GM10847 (cell line): ENCODE results near the gene GPC6.

Experiments
- POLR2A ChIP-seq: IDR thresholded peaks from 2 replicates; pipeline ENCODE4 v1.6.1; 2011; ENCODE audit not compliant: insufficient read length; ENCODE audit errors: extremely low read depth

GPC6 gene

DNA sequence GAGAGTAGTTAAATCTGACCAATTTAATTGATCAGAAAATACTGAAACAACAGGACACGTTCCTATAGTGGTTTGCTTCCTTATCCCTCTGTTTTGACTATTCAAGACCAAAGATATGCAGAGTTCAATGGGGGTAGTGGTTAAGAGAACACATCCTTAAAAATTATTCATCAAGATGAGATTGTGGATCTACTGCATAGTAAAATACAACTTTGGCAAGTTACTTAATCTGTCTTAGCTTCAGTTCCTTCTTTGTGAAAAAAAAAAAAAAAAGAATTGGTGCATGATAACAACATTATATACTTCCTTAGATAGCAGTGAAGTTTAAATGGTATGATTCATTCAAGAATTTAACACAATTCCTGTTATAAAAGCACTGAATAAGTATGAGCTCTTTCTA is 700.8 kb downstream of the GPC6 start:
- no peak for TF ChIP-seq POLR2A

DNA sequence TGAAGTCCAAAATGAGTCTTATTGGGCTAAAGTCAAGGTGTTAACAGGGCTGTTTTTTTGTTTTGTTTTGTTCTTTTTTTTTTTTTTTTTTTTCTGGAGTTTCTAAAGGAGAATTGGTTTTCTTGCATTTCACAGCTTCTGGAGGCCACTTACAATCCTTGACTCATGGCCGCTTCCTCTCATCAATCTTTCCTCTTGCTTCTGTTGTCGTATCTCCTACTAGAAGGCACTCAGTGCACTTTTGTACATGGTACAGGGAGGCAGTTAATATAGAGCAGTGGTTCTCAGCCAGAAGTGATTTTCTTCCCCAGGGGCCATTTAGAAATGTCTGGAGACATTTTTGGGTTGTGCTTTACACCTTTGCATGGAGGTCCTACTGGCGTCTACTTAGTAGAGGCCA is 706.3 kb downstream of the GPC6 start:
- no peak for TF ChIP-seq POLR2A

DNA sequence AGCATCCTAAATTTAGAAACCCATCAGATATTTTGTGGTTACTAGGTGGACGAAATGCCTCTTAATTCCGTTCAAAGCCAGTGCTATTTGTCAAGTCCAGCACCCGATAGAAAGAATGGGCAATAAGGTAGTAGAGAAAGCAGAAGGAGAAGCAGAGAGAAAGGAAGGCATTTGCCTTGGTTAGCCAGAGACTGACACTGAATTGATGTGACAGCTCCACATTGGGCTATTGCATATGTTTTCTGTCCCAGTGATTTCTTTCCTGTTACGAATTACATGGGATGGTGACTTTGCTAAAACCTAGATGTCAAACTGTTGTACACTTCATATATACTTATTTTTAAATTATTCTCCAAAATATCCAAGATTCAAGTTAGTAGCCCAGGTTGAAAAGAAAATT is 710.3 kb downstream of the GPC6 start:
- TF ChIP-seq POLR2A, result no peak

DNA sequence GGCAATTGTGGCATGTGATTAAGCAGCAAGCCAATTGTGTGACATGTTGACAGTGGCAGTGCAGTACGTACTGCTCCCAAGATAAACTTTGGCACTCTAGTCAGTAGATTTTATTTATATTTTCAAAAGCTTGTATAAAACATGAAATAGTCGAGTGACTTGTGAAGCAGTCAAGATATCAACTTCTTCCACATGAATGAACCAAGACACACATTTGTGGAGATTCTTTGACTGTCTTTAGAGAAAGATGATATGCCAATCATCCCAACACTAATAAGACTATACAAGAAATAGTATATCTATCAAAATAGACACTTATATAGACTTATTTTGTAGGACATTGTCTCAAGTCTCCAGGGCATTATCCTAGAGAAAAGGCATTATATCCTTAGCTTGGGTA is 714.8 kb downstream of the GPC6 start:
- TF ChIP-seq POLR2A, result no peak

DNA sequence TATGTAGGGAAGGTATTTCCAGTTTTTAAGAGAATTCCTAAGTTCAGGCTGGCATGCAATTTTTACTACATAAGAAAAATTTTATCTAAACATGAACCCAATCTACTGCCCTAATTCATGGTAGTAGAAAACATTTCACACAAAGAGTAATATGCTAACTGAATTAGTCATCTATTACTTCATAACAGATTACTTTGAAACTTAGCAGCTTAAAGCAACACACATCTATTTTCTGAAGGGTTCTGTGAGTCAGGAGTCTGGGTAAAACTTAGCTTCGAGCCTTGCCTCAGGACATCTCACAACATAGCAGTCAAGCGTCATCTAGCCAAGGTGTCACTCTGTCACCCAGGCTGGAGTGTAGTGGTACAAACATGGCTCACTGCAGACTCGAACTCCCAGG is 715.4 kb downstream of the GPC6 start:
- TF ChIP-seq POLR2A, result no peak

- TF ChIP-seq POLR2A, result no peak
Measured at GRCh38 chr13:93945621-93946020, 719.0 kb downstream of the GPC6 start.

DNA sequence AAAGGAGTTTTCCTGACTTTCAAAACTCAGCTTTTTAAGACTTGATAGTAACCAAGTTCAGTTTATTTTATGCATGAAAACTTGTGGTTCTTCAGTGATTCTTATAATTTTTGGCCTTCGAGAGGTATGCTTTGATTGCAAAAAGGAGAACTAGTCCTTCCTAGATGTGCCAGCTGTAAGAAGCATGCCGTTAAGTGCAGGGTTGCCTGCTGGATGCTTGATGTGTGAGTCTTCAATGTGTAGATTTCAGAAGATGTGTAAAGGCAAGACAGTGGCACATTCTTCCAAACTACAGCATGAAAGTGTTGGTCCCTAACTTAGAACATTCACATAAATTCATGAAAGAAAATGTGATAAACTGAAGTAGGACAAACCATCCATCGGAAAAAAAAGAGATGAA is 720.4 kb downstream of the GPC6 start:
- TF ChIP-seq POLR2A, result no peak

DNA sequence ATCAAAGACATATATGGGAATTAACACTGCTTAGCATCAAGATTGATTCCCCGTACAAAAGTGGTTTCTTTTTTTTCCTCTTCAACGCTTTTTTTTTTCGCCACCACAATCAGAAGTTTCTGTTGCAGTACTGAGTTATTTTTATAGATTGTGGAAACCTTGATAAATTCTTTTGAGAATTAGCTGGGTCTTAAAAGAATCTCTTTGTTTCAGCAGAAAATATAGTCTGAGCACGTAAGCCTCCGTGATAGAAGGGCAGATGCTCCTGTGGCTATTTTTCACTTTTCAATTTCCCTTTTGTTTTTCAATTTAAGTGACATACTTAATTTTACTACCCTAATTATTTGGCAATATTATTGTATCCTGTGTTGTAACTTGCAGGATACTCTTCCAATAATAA is 721.0 kb downstream of the GPC6 start:
- TF ChIP-seq POLR2A, result no peak

DNA sequence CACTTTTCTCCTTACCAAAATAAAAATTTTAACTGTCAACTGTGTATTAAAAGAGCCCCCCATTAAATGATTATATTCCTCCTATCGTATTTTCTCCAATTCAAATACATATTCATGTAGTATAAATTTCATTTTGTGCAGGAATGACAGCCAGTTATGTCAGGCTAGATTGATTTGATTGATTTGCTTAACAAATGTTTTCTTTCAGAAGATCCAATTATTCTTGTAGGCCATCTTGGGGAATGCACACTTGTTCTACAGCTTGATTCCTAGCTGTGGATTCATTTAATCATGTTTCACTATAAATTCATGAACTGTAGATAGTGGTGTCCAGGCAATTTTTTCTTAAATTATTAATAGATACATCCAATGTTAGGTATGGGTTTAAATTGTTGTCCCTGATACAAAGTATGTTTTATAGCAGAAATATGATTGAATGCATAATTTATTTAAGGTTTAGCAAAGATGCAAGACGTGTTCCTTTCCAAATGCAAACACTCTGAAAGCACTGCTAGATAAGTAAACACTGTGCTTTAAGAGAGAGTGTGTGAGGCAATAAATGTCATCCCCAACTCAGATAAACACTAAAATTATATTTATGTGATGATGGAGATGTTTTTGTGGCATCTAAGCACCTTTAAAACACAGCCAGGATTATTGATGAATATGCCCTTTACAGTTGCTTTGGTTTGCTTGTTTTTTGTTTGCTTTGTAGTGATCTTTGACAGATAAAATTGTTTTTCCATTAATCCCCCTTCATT is 721.7 kb downstream of the GPC6 start:
- no peak for TF ChIP-seq POLR2A

DNA sequence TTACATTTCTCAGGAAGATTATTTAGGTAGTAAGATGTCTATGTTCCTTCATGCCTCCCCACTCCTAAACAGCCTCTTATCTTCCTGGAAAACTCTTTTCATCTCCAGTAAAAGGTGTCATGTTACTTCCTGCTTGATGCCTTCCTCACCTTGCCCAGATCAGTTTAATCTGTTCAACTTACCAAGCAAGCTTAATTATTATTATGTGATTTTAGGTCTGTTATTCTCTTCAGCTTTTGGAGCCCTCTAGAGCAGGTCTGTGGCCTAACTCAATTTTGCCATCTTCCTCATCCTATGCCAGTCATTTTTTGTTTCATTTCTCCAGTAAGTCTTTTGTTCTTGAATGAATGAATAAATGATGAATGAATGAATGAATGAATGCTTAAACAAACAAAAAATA is 724.5 kb downstream of the GPC6 start:
- TF ChIP-seq POLR2A, result no peak

DNA sequence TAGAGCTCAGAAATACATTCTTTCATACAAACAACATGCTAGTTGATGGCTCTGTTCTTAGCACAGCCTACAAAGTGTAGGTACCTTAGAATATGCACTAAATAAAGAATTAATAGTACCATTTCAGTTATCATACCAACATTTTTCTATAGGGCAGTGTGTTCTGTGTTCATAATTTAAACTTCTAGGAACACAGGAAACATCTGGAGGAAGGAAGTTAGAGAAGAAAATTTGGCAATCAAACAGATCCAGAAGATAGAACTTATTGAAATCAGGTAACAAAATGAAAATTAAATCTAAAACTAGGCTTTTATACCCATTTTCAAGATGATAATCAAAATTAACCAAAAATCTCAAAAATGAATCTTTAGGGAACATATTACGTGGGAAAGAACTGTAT is 725.3 kb downstream of the GPC6 start:
- TF ChIP-seq POLR2A, result no peak

DNA sequence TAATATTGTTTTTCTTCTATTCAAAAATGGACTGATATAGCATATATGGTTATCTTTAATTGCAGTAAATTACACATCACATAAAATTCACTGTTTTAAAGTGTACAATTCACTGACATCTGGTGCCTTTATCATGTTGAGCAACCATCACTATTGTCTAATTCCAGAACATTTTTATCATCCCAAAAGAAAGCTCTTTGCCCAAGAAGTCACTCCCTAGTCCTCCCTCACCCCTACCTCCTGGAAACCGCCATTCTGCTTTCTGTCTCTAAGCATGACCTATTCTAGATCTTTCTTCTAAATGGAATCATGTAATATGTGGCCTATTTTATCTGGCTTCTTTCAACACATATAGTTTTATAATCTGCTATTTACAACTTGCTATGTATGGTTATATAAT is 727.2 kb downstream of the GPC6 start:
- no peak for TF ChIP-seq POLR2A

DNA sequence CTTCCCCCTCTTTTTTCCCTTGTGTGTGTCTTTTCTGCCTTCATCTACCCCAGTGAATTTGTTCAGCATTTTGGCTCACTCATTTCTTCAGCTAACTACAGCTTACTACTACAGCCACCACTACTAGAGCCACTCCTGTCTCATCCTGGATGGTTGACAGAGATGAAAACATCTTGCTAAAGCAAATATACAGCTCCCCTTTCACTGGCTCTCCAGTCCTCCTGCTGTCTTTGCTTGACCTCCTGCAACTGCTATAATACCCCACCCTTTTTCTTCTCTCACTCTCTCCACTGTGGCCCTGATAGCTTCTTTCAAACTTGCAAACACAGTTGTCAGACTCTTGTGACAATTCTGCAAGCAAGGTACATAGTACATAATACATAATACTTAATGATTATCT is 729.3 kb downstream of the GPC6 start:
- no peak for TF ChIP-seq POLR2A

GRCh38 chr13:93956426-93956825 is 729.8 kb downstream of the GPC6 start:
- no peak for TF ChIP-seq POLR2A

DNA sequence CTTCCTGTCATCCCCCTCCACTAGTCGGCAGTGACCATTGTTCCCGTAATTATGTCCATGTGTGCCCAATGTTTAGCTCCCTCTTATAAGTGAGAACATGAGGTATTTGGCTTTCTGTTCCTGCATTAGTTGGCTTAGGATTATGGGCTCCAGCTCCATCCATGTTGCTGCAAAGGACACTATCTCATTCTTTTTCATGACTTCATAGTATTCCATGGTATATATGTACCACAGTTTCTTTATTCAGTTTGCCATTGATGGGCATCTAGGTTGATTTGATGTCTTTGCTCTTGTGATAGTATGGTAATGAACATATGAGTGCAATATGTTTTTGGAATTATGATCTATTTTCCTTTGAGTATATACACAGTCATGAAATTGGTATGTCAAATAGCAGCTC is 730.8 kb downstream of the GPC6 start:
- no peak for TF ChIP-seq POLR2A

GRCh38 chr13:93959796-93960533 is 733.4 kb downstream of the GPC6 start:
- TF ChIP-seq POLR2A, result no peak

DNA sequence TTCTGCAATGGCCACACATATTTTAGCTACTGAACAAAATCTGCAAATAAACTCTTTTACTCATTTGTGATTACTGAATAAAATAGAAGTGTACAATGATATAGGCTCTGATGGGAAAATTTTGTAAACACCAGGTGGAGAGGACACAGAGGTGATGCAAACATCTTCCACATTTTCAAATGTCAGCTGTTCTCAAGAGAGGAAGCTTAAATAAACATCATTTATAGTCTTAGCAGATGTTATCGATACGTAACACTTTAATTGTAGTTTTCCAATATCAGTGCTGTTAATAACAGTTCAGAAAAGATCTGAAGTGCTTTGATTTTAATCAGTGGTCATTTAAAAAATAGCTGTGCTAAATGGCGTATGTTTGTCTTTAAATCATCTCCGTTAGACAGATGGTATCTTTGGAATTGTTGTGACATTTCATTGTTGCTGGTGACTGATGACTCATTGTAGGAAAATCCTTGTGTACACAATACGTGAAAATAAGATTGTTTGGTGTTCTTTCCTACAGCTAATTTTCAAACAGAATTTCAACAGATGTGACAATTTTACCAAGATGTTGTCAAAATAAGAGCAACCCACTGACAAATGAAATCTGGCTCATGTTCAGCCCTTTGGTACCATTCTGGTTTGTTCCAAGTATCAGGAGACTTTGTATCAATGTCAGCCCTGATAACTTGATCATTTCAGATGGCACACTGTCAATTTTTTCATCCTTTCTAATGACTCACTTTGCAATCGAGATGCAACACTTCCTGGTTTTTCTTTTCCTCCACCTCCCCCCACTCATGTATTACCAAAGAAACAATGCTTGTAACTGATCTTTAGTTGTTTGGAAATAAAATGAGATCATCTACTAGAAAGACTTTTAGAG is 736.9 kb downstream of the GPC6 start:
- no peak for TF ChIP-seq POLR2A

DNA sequence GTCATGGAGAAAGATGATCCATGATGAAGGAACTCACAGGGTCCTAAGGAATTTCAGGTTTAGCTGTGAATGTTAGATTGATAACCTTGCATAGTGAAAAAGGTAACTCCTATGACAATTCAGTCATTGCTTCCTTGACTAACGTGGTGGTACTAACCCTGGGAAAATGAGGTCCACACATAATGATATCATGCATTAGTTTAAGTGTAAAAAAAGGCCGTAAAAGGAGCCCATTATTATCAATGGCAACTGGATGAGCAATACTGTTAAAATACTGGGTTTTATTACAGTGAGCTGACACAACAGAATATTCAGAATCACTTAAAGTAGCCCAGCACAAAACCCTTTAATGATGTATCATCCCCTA is 737.5 kb downstream of the GPC6 start:
- no peak for TF ChIP-seq POLR2A
